ENCODE results near the gene OR8K1. TPM values are rescaled to one million over a fixed set of nuclear protein-coding genes. Genes with fewer than 3 reads are reported as not detected.

OR8K1 gene
- polyA plus RNA-seq = not detected

DNA sequence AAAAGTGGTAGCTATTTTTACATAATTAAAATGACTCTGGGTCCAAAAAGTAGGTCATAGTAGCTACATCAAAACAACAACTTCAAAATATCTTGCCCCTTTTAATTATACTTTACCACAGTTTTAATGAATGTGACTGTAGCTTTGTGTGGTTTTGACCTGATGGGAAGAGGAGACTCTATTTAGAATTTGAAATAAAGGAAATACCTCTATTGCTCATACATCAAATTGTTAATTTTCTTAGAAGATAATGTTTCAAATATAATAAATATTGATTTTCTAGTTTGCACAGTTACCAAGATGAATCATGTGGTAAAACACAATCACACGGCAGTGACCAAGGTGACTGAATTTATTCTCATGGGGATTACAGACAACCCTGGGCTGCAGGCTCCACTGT, at the start of gene OR8K1:
TSS of gene OR8K1 (plus strand) at position 301 of the 400 bp plus-strand sequence. CDS start at position 301, 0 bp downstream.
- H3K4me1 ChIP-seq (ENCODE audit: control insufficient read depth in 2 of 2, insufficient read depth in 2 of 2, low read length in 1 of 2) = no peaks in the 10 kb centered on the region
- WGBS, 2 donors = 84 to 92% methylated on average over 1 of the region's 1 CpG

DNA sequence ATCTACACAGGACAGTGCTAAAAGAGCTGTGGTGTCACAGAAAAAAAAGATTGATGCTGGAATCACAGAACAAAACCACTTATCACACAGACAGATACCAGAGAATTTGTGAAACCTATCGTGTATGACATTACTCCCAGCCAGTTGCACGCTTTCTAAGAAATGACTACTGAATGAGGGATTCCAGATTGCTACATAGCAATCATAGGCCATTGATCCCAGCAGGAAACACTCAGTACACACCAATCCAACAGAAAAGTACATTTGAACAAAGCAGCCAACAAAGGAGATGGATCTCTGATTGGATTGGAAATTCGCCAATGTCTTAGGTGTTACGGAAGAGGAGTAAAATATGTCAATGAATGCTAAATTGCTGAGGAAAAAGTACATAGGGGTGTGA, 48.9 kb upstream of the OR8K1 start:
- Histone ChIP-seq H3K9me3 (ENCODE audit: control insufficient read depth in 2 of 2, insufficient read depth in 1 of 2, low read depth in 1 of 2, low read length in 1 of 2) (no peaks in the 10 kb centered on the region), H3K36me3 (ENCODE audit: control insufficient read depth in 2 of 2, insufficient read depth in 2 of 2, low read length in 1 of 2) (no peaks in the 10 kb centered on the region), H3K4me3 (ENCODE audit: low read depth in 1 of 2, low read length in 2 of 2) (no peak overlapping the region), H3K4me1 (ENCODE audit: control insufficient read depth in 2 of 2, insufficient read depth in 2 of 2, low read length in 1 of 2) (no peaks in the 10 kb centered on the region), H3K27me3 (ENCODE audit: control insufficient read depth in 1 of 2, insufficient read depth in 2 of 2, low read length in 2 of 2) (no peaks in the 10 kb centered on the region), H3K27ac (ENCODE audit: low read depth in 2 of 2, low read length in 1 of 2) (no peak overlapping the region)
- WGBS, 2 donors = 84 to 88% methylated on average over 4 of the region's 4 CpGs

More for the DNA sequence above, at the start of gene OR8K1:
- H3K36me3 ChIP-seq (ENCODE audit: control insufficient read depth in 2 of 2, insufficient read depth in 2 of 2, low read length in 1 of 2) = no peaks in the 10 kb centered on the region
- no peaks in the 10 kb centered on the region for H3K9me3 ChIP-seq (ENCODE audit: control insufficient read depth in 2 of 2, insufficient read depth in 1 of 2, low read depth in 1 of 2, low read length in 1 of 2)
- H3K27me3 ChIP-seq (ENCODE audit: control insufficient read depth in 1 of 2, insufficient read depth in 2 of 2, low read length in 2 of 2) = no peaks in the 10 kb centered on the region
- no peak within 1 kb of the TSS for H3K27ac ChIP-seq (ENCODE audit: low read depth in 2 of 2, low read length in 1 of 2)
- no peak within 1 kb of the TSS for H3K4me3 ChIP-seq (ENCODE audit: low read depth in 1 of 2, low read length in 2 of 2)

DNA sequence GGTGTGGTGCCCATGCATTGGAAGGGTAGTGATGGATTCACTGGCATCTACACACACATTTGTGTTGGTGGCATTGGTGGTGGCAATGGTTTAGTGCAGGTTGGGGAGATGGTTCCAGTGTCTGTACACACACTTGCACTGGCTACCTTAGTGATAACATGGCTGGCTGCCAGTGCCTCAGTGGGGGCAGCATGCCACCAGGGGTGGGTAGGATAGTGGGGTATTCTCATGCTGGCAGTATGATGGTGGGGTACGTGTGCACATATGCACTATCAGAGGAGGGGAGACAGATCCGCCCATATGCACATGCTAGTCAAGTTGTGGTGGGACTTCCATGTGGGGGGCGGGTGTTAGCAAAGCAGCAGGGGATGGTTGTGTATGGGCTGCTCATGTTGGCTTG, 38.0 kb upstream of the OR8K1 start:
- H3K36me3 ChIP-seq (ENCODE audit: control insufficient read depth in 2 of 2, insufficient read depth in 2 of 2, low read length in 1 of 2) = no peaks in the 10 kb centered on the region

DNA sequence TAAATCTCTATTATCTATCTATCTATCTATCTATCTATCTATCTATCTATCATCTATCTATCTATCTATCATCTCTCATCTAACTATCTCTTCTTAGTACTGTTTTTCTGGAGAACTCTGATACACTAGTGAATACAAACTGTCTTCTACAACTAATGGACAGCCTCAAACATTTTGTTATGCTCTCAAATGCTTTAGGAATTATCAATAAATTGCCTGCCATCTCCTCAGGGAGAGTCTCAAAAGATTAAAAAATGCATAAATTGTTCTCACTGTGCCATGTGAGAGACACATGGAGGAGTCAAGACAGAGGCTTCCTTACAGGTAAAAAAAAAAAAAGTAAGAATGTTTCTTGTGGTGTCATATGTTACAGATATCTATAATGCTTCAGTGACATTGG, 31.0 kb upstream of the OR8K1 start, which contains the start of gene OR8K3:
TSS of gene OR8K3 (plus strand) at position 301 of the 400 bp plus-strand sequence. CDS start 3,163 bp downstream, outside the sequence.
- Histone ChIP-seq H3K4me3 (ENCODE audit: low read depth in 1 of 2, low read length in 2 of 2) (no peak within 1 kb of the TSS), H3K36me3 (ENCODE audit: control insufficient read depth in 2 of 2, insufficient read depth in 2 of 2, low read length in 1 of 2) (no peaks in the 10 kb centered on the region), H3K4me1 (ENCODE audit: control insufficient read depth in 2 of 2, insufficient read depth in 2 of 2, low read length in 1 of 2) (no peaks in the 10 kb centered on the region), H3K9me3 (ENCODE audit: control insufficient read depth in 2 of 2, insufficient read depth in 1 of 2, low read depth in 1 of 2, low read length in 1 of 2) (no peaks in the 10 kb centered on the region), H3K27me3 (ENCODE audit: control insufficient read depth in 1 of 2, insufficient read depth in 2 of 2, low read length in 2 of 2) (no peaks in the 10 kb centered on the region), H3K27ac (ENCODE audit: low read depth in 2 of 2, low read length in 1 of 2) (no peak within 1 kb of the TSS)

More for the DNA sequence above, 38.0 kb upstream of the OR8K1 start:
- H3K4me3 ChIP-seq (ENCODE audit: low read depth in 1 of 2, low read length in 2 of 2) = no peak overlapping the region
- H3K27me3 ChIP-seq (ENCODE audit: control insufficient read depth in 1 of 2, insufficient read depth in 2 of 2, low read length in 2 of 2) = no peaks in the 10 kb centered on the region
- H3K4me1 ChIP-seq (ENCODE audit: control insufficient read depth in 2 of 2, insufficient read depth in 2 of 2, low read length in 1 of 2) = no peaks in the 10 kb centered on the region
- no peak overlapping the region for H3K27ac ChIP-seq (ENCODE audit: low read depth in 2 of 2, low read length in 1 of 2)
- WGBS, 2 donors = 90 to 95% methylated on average over 3 of the region's 3 CpGs
- peaks cover 0 to 7% of the 10 kb centered on the region in 2 donors for H3K9me3 ChIP-seq (ENCODE audit: control insufficient read depth in 2 of 2, insufficient read depth in 1 of 2, low read depth in 1 of 2, low read length in 1 of 2)

DNA sequence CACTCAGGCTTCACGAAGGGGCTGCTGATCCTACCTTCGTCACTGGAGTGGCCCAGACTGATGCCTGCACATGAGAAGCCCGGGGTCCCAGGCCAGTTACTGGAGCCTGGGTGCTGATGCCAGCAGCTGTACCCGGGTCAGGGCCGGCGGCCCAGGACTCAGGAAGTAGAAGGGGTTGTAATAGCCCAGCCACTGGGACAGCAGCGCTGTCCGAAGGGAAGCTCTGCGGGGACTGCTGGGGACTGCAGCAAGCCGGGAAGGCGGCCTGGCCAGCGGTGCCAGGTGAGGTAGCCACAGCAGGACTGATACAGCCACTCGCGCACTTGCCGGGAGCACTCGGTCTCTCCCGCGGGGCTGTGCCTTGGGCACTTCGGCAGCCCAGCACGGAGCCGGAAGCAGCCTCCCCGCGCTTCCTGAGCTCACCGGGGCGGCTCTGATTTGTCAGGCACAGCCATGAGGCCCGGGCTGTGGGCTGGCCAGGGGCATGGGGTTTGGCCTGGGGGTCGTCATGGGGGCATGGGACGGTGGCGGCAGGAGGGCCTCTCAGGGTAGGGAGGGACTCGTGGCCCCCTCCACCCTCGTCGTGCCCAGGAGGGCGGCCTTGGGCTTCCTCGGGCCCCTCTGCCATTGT, 13.9 kb upstream of the OR8K1 start:
- WGBS, 2 donors = 83 to 90% methylated on average over 28 to 34 of the region's 34 CpGs
- Histone ChIP-seq H3K27me3 (ENCODE audit: control insufficient read depth in 1 of 2, insufficient read depth in 2 of 2, low read length in 2 of 2) (no peaks in the 10 kb centered on the region), H3K4me3 (ENCODE audit: low read depth in 1 of 2, low read length in 2 of 2) (no peak overlapping the region), H3K27ac (ENCODE audit: low read depth in 2 of 2, low read length in 1 of 2) (no peak overlapping the region), H3K4me1 (ENCODE audit: control insufficient read depth in 2 of 2, insufficient read depth in 2 of 2, low read length in 1 of 2) (no peaks in the 10 kb centered on the region), H3K36me3 (ENCODE audit: control insufficient read depth in 2 of 2, insufficient read depth in 2 of 2, low read length in 1 of 2) (no peaks in the 10 kb centered on the region), H3K9me3 (ENCODE audit: control insufficient read depth in 2 of 2, insufficient read depth in 1 of 2, low read depth in 1 of 2, low read length in 1 of 2) (peaks cover 0 to 12% of the 10 kb centered on the region in 2 donors)

DNA sequence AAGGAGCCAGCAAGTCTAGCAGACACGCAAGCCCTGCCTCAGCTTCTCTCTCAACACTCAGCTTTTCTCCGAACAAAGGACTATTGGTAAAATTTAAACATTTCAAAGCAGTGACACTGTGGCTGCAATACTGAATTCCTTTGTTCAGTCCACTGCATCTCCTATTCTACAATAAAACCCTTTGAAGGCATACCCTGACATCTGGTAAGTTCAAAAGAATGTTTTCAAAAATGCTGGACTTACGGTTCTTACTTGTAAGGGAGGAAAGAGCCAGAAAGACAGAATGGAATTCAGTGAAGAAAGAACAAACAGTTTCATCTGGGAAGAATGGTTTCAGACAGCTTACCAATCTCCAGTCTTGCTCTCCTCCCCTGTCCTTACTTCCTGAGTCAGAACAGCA, 12.7 kb upstream of the OR8K1 start:
- Histone ChIP-seq H3K36me3 (ENCODE audit: control insufficient read depth in 2 of 2, insufficient read depth in 2 of 2, low read length in 1 of 2) (no peaks in the 10 kb centered on the region), H3K9me3 (ENCODE audit: control insufficient read depth in 2 of 2, insufficient read depth in 1 of 2, low read depth in 1 of 2, low read length in 1 of 2) (peaks cover 0 to 13% of the 10 kb centered on the region in 2 donors), H3K27me3 (ENCODE audit: control insufficient read depth in 1 of 2, insufficient read depth in 2 of 2, low read length in 2 of 2) (no peaks in the 10 kb centered on the region), H3K4me3 (ENCODE audit: low read depth in 1 of 2, low read length in 2 of 2) (no peak overlapping the region), H3K4me1 (ENCODE audit: control insufficient read depth in 2 of 2, insufficient read depth in 2 of 2, low read length in 1 of 2) (no peaks in the 10 kb centered on the region), H3K27ac (ENCODE audit: low read depth in 2 of 2, low read length in 1 of 2) (no peak overlapping the region)
- 64 to 71% methylated on average over 3 of the region's 3 CpGs for WGBS, 2 donors

DNA sequence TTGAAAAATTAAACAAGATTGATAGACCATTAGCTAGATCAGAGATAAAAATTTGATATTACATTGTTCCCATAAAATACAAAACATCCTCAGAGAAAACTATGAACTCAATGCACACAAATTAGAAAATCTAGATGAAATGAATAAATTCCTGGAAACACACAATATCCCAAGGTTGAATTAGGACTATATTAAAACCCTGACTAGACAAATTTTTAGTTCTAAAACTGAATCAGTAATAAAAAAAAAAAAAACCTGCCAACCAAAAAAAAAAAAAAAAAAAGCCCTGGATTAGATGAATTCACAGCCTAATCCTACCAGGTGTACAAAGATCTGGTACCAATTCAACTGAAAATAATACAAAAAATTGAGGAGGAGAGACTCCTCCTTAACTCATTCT, 5.5 kb upstream of the OR8K1 start:
- H3K27ac ChIP-seq (ENCODE audit: low read depth in 2 of 2, low read length in 1 of 2) = no peak overlapping the region
- no peaks in the 10 kb centered on the region for H3K36me3 ChIP-seq (ENCODE audit: control insufficient read depth in 2 of 2, insufficient read depth in 2 of 2, low read length in 1 of 2)
- no peak overlapping the region for H3K4me3 ChIP-seq (ENCODE audit: low read depth in 1 of 2, low read length in 2 of 2)
- no peaks in the 10 kb centered on the region for H3K4me1 ChIP-seq (ENCODE audit: control insufficient read depth in 2 of 2, insufficient read depth in 2 of 2, low read length in 1 of 2)
- H3K27me3 ChIP-seq (ENCODE audit: control insufficient read depth in 1 of 2, insufficient read depth in 2 of 2, low read length in 2 of 2) = no peaks in the 10 kb centered on the region
- H3K9me3 ChIP-seq (ENCODE audit: control insufficient read depth in 2 of 2, insufficient read depth in 1 of 2, low read depth in 1 of 2, low read length in 1 of 2) = peaks cover 0 to 4% of the 10 kb centered on the region in 2 donors

DNA sequence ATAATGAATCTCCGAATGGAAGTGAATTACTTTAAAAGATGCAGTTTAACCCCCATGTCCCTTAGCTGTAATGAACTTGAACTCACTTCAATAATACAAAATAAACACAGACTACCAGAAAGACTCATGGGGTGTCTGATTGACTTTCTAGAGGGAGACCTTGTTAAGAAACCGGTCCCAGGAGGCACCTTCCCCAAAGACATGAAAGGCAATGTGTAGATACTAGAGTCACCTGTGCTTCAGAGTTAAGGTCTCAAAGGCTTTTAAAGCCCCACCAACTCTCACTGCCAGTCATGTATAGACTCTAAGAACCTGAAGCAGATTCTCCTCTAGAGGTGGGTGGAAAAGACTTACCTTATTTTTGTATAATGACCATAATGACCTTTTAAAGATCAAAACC, 8.2 kb downstream of the OR8K1 start, which contains the start of gene OR8J1:
TSS of gene OR8J1 (plus strand) at position 301 of the 400 bp plus-strand sequence. CDS start 5,956 bp downstream, outside the sequence.
- Histone ChIP-seq H3K9me3 (ENCODE audit: control insufficient read depth in 2 of 2, insufficient read depth in 1 of 2, low read depth in 1 of 2, low read length in 1 of 2) (no peaks in the 10 kb centered on the region), H3K27ac (ENCODE audit: low read depth in 2 of 2, low read length in 1 of 2) (no peak within 1 kb of the TSS), H3K27me3 (ENCODE audit: control insufficient read depth in 1 of 2, insufficient read depth in 2 of 2, low read length in 2 of 2) (no peaks in the 10 kb centered on the region), H3K4me3 (ENCODE audit: low read depth in 1 of 2, low read length in 2 of 2) (no peak within 1 kb of the TSS), H3K36me3 (ENCODE audit: control insufficient read depth in 2 of 2, insufficient read depth in 2 of 2, low read length in 1 of 2) (no peaks in the 10 kb centered on the region), H3K4me1 (ENCODE audit: control insufficient read depth in 2 of 2, insufficient read depth in 2 of 2, low read length in 1 of 2) (no peaks in the 10 kb centered on the region)
- 40 to 70% methylated on average over 2 of the region's 2 CpGs for WGBS, 2 donors

DNA sequence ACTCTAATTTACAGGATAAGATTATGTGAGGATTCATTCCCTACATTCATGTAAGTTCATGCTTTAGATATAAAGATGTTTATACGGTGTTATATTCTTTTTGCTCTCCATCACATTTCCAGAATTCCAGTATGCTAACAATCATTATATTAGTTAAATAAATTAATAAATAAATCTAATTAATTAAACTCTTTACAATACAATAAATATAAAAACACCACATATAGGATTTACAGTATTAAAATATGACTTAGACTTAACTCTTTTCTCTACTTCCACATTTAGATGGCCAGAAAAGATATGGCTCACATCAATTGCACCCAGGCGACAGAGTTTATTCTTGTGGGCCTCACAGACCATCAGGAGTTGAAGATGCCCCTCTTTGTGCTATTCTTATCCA, 29.5 kb downstream of the OR8K1 start, which contains the start of gene OR8U1:
TSS of gene OR8U1 (plus strand) at position 301 of the 400 bp plus-strand sequence. CDS start at position 301, 0 bp downstream.
- Histone ChIP-seq H3K27me3 (ENCODE audit: control insufficient read depth in 1 of 2, insufficient read depth in 2 of 2, low read length in 2 of 2) (no peaks in the 10 kb centered on the region), H3K36me3 (ENCODE audit: control insufficient read depth in 2 of 2, insufficient read depth in 2 of 2, low read length in 1 of 2) (no peaks in the 10 kb centered on the region), H3K9me3 (ENCODE audit: control insufficient read depth in 2 of 2, insufficient read depth in 1 of 2, low read depth in 1 of 2, low read length in 1 of 2) (no peaks in the 10 kb centered on the region), H3K4me3 (ENCODE audit: low read depth in 1 of 2, low read length in 2 of 2) (no peak within 1 kb of the TSS), H3K4me1 (ENCODE audit: control insufficient read depth in 2 of 2, insufficient read depth in 2 of 2, low read length in 1 of 2) (no peaks in the 10 kb centered on the region), H3K27ac (ENCODE audit: low read depth in 2 of 2, low read length in 1 of 2) (no peak within 1 kb of the TSS)
- 77 to 87% methylated on average over 2 of the region's 2 CpGs for WGBS, 2 donors

DNA sequence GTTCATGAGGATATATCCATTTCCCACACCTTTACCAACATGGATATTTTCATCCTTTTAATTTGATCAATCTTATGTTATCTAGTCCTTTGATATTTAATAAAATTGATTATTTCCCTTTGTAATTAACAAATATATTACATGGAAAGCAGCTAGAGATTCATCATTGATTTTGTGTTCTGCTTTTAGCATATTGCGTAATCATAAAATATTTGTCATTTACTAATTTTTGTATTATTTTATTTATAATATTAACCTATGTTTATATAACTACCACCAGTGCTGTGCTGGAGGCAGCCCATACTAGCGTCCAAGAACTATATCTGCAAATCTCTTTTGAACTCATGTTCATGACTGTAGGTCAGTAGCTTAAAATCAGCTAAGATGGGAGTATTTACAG, 34.3 kb downstream of the OR8K1 start:
- H3K4me1 ChIP-seq (ENCODE audit: control insufficient read depth in 2 of 2, insufficient read depth in 2 of 2, low read length in 1 of 2) = no peaks in the 10 kb centered on the region
- 65 to 68% methylated on average over 2 of the region's 2 CpGs for WGBS, 2 donors
- no peaks in the 10 kb centered on the region for H3K36me3 ChIP-seq (ENCODE audit: control insufficient read depth in 2 of 2, insufficient read depth in 2 of 2, low read length in 1 of 2)
- no peak overlapping the region for H3K27ac ChIP-seq (ENCODE audit: low read depth in 2 of 2, low read length in 1 of 2)
- no peaks in the 10 kb centered on the region for H3K9me3 ChIP-seq (ENCODE audit: control insufficient read depth in 2 of 2, insufficient read depth in 1 of 2, low read depth in 1 of 2, low read length in 1 of 2)
- no peak overlapping the region for H3K4me3 ChIP-seq (ENCODE audit: low read depth in 1 of 2, low read length in 2 of 2)
- no peaks in the 10 kb centered on the region for H3K27me3 ChIP-seq (ENCODE audit: control insufficient read depth in 1 of 2, insufficient read depth in 2 of 2, low read length in 2 of 2)
